Peyer's patch (tissue), 4 donors: ENCODE data around the gene MAD1L1.

Experiments
- CTCF ChIP-seq, 6 experiments: fragments of 450-650 bp in 4 of 6; fragments of 200-600 bp in 2 of 6; sonication (generic) in 1 of 6; IDR thresholded peaks; one replicate each; pipeline ENCODE4 v1.5.1; 2017 to 2019; ENCODE audit warnings: antibody characterized with exemption in 6 of 6, mild to moderate bottlenecking in 3 of 6, moderate library complexity in 1 of 6
- POLR2A ChIP-seq, 2 donors: fragments of 450-650 bp; IDR thresholded peaks; one replicate each; pipeline ENCODE4 v1.5.1; 2017; ENCODE audit warnings: antibody characterized with exemption in 2 of 2, mild to moderate bottlenecking in 2 of 2, moderate library complexity in 2 of 2

- no peak for TF ChIP-seq CTCF (IDR thresholded peaks at IDR 0.05)
- no peak for TF ChIP-seq POLR2A (IDR thresholded peaks at IDR 0.05)
These were observed 34.2 kb upstream of the MAD1L1 start for GRCh38 chr7:2266911-2267310.
